NOMO-1 treated with DMSO at 0.1 percent for 48 hours (cell line): ENCODE measurements around the gene CMTM8.

Experiments used
- DNase-seq: peaks from one replicate; lab custom pipeline; 2025; ENCODE audit not compliant: unreplicated experiment; lab: John Stamatoyannopoulos, UW

The CMTM8 gene

GRCh38 chr3:32276279-32276841 is 37.9 kb downstream of the CMTM8 start:
- peak; percentile 46 for DNase-seq

- DNase-seq = no peak
Observed at GRCh38 chr3:32278714-32279113, 40.2 kb downstream of the CMTM8 start.

GRCh38 chr3:32280262-32280910 is 41.9 kb downstream of the CMTM8 start:
- no peak for DNase-seq

- no peak for DNase-seq
Observed at GRCh38 chr3:32281570-32282106, 43.2 kb downstream of the CMTM8 start.

GRCh38 chr3:32282578-32283154 is 44.2 kb downstream of the CMTM8 start:
- DNase-seq = no peak

GRCh38 chr3:32283304-32283703 is 44.8 kb downstream of the CMTM8 start:
- DNase-seq = no peak

- no peak for DNase-seq
Observed at GRCh38 chr3:32284443-32285212, 46.1 kb downstream of the CMTM8 start.

GRCh38 chr3:32285891-32286290 is 47.4 kb downstream of the CMTM8 start:
- DNase-seq = no peak

GRCh38 chr3:32288819-32289218 is 50.3 kb downstream of the CMTM8 start:
- DNase-seq = no peak

GRCh38 chr3:32290619-32291018 is 52.1 kb downstream of the CMTM8 start:
- no peak for DNase-seq

GRCh38 chr3:32292085-32292796 is 53.8 kb downstream of the CMTM8 start:
- DNase-seq = no peak

- DNase-seq = no peak
Observed at GRCh38 chr3:32293903-32294302, 55.4 kb downstream of the CMTM8 start.

GRCh38 chr3:32296251-32297204 is 58.0 kb downstream of the CMTM8 start:
- DNase-seq = peak; percentile 24

- no peak for DNase-seq
Observed at GRCh38 chr3:32297366-32297765, 58.9 kb downstream of the CMTM8 start.

- no peak for DNase-seq
Observed at GRCh38 chr3:32301426-32301825, 62.9 kb downstream of the CMTM8 start.

GRCh38 chr3:32302601-32303398 is 64.3 kb downstream of the CMTM8 start:
- no peak for DNase-seq

GRCh38 chr3:32303399-32303747 is 64.9 kb downstream of the CMTM8 start:
- DNase-seq = no peak

GRCh38 chr3:32303977-32304881 is 65.7 kb downstream of the CMTM8 start:
- no peak for DNase-seq
